WERI-Rb-1 (cell line): ENCODE results near the gene ZBTB4.
"Not testable (repeated sequence)": the region's sequence is repeated elsewhere in the genome, so short reads cannot be mapped to it uniquely, and the experiment has no call there.

Experiments
- DNase-seq: peaks from one replicate; pipeline ENCODE4 v3.0.0-alpha.2; 2020
- H3K27ac ChIP-seq: fragments of 250-450 bp; sonication (Bioruptor Pico); 2 replicates; pipeline ENCODE4 v1.5.1; 2020; ENCODE audit warnings: mild to moderate bottlenecking, moderate library complexity
- H3K27me3 ChIP-seq: fragments of 250-450 bp; sonication (Bioruptor Pico); 2 replicates; pipeline ENCODE4 v1.5.1; 2021; ENCODE audit warnings: mild to moderate bottlenecking, low read depth, moderate library complexity; ENCODE audit not compliant: insufficient read depth, severe bottlenecking
- H3K36me3 ChIP-seq: fragments of 250-450 bp; sonication (Bioruptor Pico); 2 replicates; pipeline ENCODE4 v1.5.1; 2020; ENCODE audit warnings: mild to moderate bottlenecking, moderate library complexity
- H3K4me3 ChIP-seq: 2 replicates; pipeline ENCODE4 v1.5.1; 2011; ENCODE audit warnings: low read depth, mild to moderate bottlenecking, control low read depth, low read length
- H3K9me3 ChIP-seq: fragments of 250-450 bp; sonication (Bioruptor Pico); 2 replicates; pipeline ENCODE4 v1.5.1; 2021; ENCODE audit warnings: mild to moderate bottlenecking, moderate library complexity; ENCODE audit not compliant: severe bottlenecking
- CTCF ChIP-seq: IDR thresholded peaks from 2 replicates; pipeline ENCODE4 v1.5.1; 2011; ENCODE audit warnings: low read depth, mild to moderate bottlenecking, control low read depth, inconsistent platforms, low read length

Gene ZBTB4

GRCh38 chr17:7486181-7486580, 6.8 kb upstream of the ZBTB4 start:
- Histone ChIP-seq H3K4me3 (no peak overlapping the region), H3K9me3 (no peaks in the 10 kb centered on the region), H3K27me3 (no peaks in the 10 kb centered on the region), H3K36me3 (peaks cover 43% of the 10 kb centered on the region), H3K27ac (no peak overlapping the region)
- no peak for DNase-seq
- TF ChIP-seq CTCF, result no peak

GRCh38 chr17:7484919-7485377, 5.5 kb upstream of the ZBTB4 start:
- Histone ChIP-seq H3K27ac (peak overlapping the region; percentile 100), H3K4me3 (peak overlapping the region; percentile 97), H3K36me3 (peaks cover 33% of the 10 kb centered on the region), H3K9me3 (no peaks in the 10 kb centered on the region), H3K27me3 (no peaks in the 10 kb centered on the region)
- peak; percentile 18; the same call in 1 of the 2 replicates for TF ChIP-seq CTCF
- no peak for DNase-seq

GRCh38 chr17:7484067-7484918, 4.9 kb upstream of the ZBTB4 start, which contains the start of gene POLR2A:
Gene POLR2A (plus strand): TSS chr17:7484366.
- no peaks in the 10 kb centered on the region for H3K9me3 ChIP-seq
- DNase-seq, result peak; percentile 97
- H3K27ac ChIP-seq, result peak within 1 kb of the TSS; percentile 100
- peak within 1 kb of the TSS; percentile 97 for H3K4me3 ChIP-seq
- H3K36me3 ChIP-seq, result peaks cover 27% of the 10 kb centered on the region
- TF ChIP-seq CTCF, result no peak
- H3K27me3 ChIP-seq, result no peaks in the 10 kb centered on the region

GRCh38 chr17:7483255-7484066, 4.0 kb upstream of the ZBTB4 start:
- peak; percentile 95 for DNase-seq

GRCh38 chr17:7482742-7483088, 3.3 kb upstream of the ZBTB4 start:
- H3K9me3 ChIP-seq, DNase-seq, H3K27me3 ChIP-seq: not testable (repeated sequence)
- Histone ChIP-seq H3K27ac (peak overlapping the region; percentile 100), H3K4me3 (peak overlapping the region; percentile 97), H3K36me3 (peaks cover 20% of the 10 kb centered on the region)

More at GRCh38 chr17:7483255-7484066, 4.0 kb upstream of the ZBTB4 start:
- H3K36me3 ChIP-seq, result peaks cover 22% of the 10 kb centered on the region
- peak overlapping the region; percentile 100 for H3K27ac ChIP-seq
- no peaks in the 10 kb centered on the region for H3K27me3 ChIP-seq
- TF ChIP-seq CTCF, result no peak
- H3K9me3 ChIP-seq, result no peaks in the 10 kb centered on the region
- H3K4me3 ChIP-seq, result peak overlapping the region; percentile 97

- Histone ChIP-seq H3K36me3 (peaks cover 14% of the 10 kb centered on the region), H3K27ac (peak overlapping the region; percentile 61), H3K4me3 (peak overlapping the region; percentile 97)
- not testable (repeated sequence) for DNase-seq, H3K27me3 ChIP-seq, H3K9me3 ChIP-seq
Measured at GRCh38 chr17:7481842-7482741, 2.7 kb upstream of the ZBTB4 start.

GRCh38 chr17:7481275-7481674, 1.8 kb upstream of the ZBTB4 start, which contains the start of gene SLC35G6:
Gene SLC35G6 (plus strand): TSS chr17:7481446. CDS start chr17:7481517, 71 bp downstream.
- H3K27ac ChIP-seq, result peak within 1 kb of the TSS; percentile 97
- not testable (repeated sequence) for H3K36me3 ChIP-seq, H3K27me3 ChIP-seq, DNase-seq, H3K9me3 ChIP-seq
- H3K4me3 ChIP-seq, result peak within 1 kb of the TSS; percentile 67; the same call in 1 of the 2 replicates
